ENCODE data around the gene SELENON.

DNA sequence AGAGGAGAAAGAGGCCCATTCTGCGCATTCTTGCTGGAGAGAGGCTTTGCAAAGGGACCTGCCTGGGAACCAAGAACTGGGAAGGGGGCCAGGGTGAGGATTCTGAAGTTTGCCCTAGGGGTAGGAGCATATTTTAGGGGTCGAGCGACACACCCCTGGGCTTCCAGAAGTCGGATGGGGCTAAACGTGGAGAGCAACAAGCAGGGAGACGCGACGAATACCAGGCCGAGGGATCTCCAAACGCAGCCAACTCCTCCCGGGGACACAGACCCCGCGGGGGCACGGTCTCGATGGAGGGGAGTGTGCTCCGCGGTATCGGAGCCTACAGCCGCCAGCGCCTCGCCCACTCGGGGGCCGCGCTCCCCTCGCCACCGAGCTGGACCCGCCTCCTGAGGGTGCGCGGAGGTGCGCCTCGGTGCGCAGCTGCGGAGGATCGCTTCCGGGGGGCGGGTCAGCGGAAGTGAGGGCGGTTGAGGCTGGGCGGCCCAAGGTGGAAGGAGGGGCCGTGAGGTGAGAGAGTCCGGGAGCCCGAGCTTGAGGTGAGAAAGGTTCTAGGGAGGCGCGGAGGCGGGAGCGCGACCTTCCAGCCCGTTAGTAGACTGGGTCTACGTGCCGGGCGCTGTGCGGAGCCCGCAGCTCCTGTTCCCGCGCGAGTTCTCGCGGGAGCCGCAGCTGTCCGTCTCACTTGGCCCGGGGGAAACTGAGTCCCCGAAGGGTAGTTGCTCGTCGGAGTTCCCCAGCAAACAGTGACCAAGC is 19.7 kb downstream of the SELENON start, which contains the start of gene MTFR1L:
- TF ChIP-seq POLR2AphosphoS5 (IDR thresholded peaks at IDR 0.05) (peak; percentile 53 to 85 (median 80)), EP300 (IDR thresholded peaks at IDR 0.05) (no peak), POLR2A (IDR thresholded peaks at IDR 0.05) (peak in 1 of 2 donors; percentile 67)
- TF ChIP-seq, protein P1, sequence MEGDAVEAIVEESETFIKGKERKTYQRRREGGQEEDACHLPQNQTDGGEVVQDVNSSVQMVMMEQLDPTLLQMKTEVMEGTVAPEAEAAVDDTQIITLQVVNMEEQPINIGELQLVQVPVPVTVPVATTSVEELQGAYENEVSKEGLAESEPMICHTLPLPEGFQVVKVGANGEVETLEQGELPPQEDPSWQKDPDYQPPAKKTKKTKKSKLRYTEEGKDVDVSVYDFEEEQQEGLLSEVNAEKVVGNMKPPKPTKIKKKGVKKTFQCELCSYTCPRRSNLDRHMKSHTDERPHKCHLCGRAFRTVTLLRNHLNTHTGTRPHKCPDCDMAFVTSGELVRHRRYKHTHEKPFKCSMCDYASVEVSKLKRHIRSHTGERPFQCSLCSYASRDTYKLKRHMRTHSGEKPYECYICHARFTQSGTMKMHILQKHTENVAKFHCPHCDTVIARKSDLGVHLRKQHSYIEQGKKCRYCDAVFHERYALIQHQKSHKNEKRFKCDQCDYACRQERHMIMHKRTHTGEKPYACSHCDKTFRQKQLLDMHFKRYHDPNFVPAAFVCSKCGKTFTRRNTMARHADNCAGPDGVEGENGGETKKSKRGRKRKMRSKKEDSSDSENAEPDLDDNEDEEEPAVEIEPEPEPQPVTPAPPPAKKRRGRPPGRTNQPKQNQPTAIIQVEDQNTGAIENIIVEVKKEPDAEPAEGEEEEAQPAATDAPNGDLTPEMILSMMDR (IDR thresholded peaks at IDR 0.05): no peak

Measured in suprapubic skin (tissue), 4 donors.